GM18867 (cell line): ENCODE data around the gene EXOC2.

ENCODE experiments used
- ATAC-seq: cut with Tn5 transposase; IDR thresholded peaks from one replicate; pipeline ENCODE4 v1.9.1; 2021; ENCODE audit warnings: mild to moderate bottlenecking, moderate library complexity; ENCODE audit not compliant: unreplicated experiment

Gene EXOC2

GRCh38 chr6:692858-693722, at the start of gene EXOC2:
Gene EXOC2, minus strand, starts transcription at chr6:693139. Its CDS starts 55,321 bp downstream, at chr6:637818.
- ATAC-seq, result peak; percentile 91

GRCh38 chr6:741410-742339, 48.7 kb upstream of the EXOC2 start:
- ATAC-seq, result no peak

- ATAC-seq, result no peak
These were observed 43.9 kb upstream of the EXOC2 start for GRCh38 chr6:736657-737446.

- ATAC-seq, result no peak
These were observed 40.7 kb upstream of the EXOC2 start for GRCh38 chr6:733431-734219.

GRCh38 chr6:731924-732323, 39.0 kb upstream of the EXOC2 start:
- ATAC-seq, result no peak

- ATAC-seq, result no peak
These were observed 36.8 kb upstream of the EXOC2 start for GRCh38 chr6:729606-730320.

GRCh38 chr6:727856-728255, 34.9 kb upstream of the EXOC2 start:
- ATAC-seq, result no peak

GRCh38 chr6:723540-723939, 30.6 kb upstream of the EXOC2 start:
- ATAC-seq, result no peak

- no peak for ATAC-seq
These were observed 29.7 kb upstream of the EXOC2 start for GRCh38 chr6:722608-723007.

- ATAC-seq, result no peak
These were observed 29.2 kb upstream of the EXOC2 start for GRCh38 chr6:722077-722524.

- ATAC-seq, result no peak
These were observed 25.4 kb upstream of the EXOC2 start for GRCh38 chr6:718345-718744.

- ATAC-seq, result no peak
These were observed 24.2 kb upstream of the EXOC2 start for GRCh38 chr6:717135-717534.

GRCh38 chr6:715709-716491, 23.0 kb upstream of the EXOC2 start:
- ATAC-seq, result no peak

GRCh38 chr6:714100-714499, 21.2 kb upstream of the EXOC2 start:
- ATAC-seq, result no peak

GRCh38 chr6:713351-713750, 20.4 kb upstream of the EXOC2 start:
- ATAC-seq, result no peak

- no peak for ATAC-seq
These were observed 19.9 kb upstream of the EXOC2 start for GRCh38 chr6:712805-713204.

- no peak for ATAC-seq
These were observed 19.0 kb upstream of the EXOC2 start for GRCh38 chr6:711925-712324.
